ENCODE results near the gene AHNAK.

Gene AHNAK

GRCh38 chr11:62468577-62468976, 78.0 kb downstream of the AHNAK start:
- H3K4me3 ChIP-seq (ENCODE audit: extremely low read depth, insufficient read depth, low read length, poor library complexity, severe bottlenecking) = no peak overlapping the region
- H3K27ac ChIP-seq (ENCODE audit: low read depth, low read length, severe bottlenecking) = no peak overlapping the region
- H3K36me3 ChIP-seq (ENCODE audit: control insufficient read depth, insufficient read depth, low read length) = no peaks in the 10 kb centered on the region
- H3K9me3 ChIP-seq (ENCODE audit: control insufficient read depth, low read length) = no peaks in the 10 kb centered on the region
- 93 to 100% methylated on average over 1 to 2 of the region's 2 CpGs for WGBS, 2 experiments (ENCODE audit: insufficient coverage in 2 of 2)
- H3K4me1 ChIP-seq (ENCODE audit: control insufficient read depth, insufficient read depth, low read length, poor library complexity, severe bottlenecking) = peaks cover 11% of the 10 kb centered on the region

GRCh38 chr11:62466444-62466843, 80.2 kb downstream of the AHNAK start:
- H3K4me3 ChIP-seq (ENCODE audit: extremely low read depth, insufficient read depth, low read length, poor library complexity, severe bottlenecking) = no peak overlapping the region
- H3K4me1 ChIP-seq (ENCODE audit: control insufficient read depth, insufficient read depth, low read length, poor library complexity, severe bottlenecking) = peaks cover 5% of the 10 kb centered on the region
- no peak overlapping the region for H3K27ac ChIP-seq (ENCODE audit: low read depth, low read length, severe bottlenecking)
- no peaks in the 10 kb centered on the region for H3K36me3 ChIP-seq (ENCODE audit: control insufficient read depth, insufficient read depth, low read length)
- H3K9me3 ChIP-seq (ENCODE audit: control insufficient read depth, low read length) = no peaks in the 10 kb centered on the region
- 100% methylated on average over 1 of the region's 2 CpGs; no CpG with 5 or more reads in 1 of the 2 experiments for WGBS, 2 experiments (ENCODE audit: insufficient coverage in 2 of 2)

GRCh38 chr11:62464655-62465054, 82.0 kb downstream of the AHNAK start:
- Histone ChIP-seq H3K36me3 (ENCODE audit: control insufficient read depth, insufficient read depth, low read length) (no peaks in the 10 kb centered on the region), H3K27ac (ENCODE audit: low read depth, low read length, severe bottlenecking) (no peak overlapping the region), H3K9me3 (ENCODE audit: control insufficient read depth, low read length) (no peaks in the 10 kb centered on the region), H3K4me1 (ENCODE audit: control insufficient read depth, insufficient read depth, low read length, poor library complexity, severe bottlenecking) (peaks cover 5% of the 10 kb centered on the region), H3K4me3 (ENCODE audit: extremely low read depth, insufficient read depth, low read length, poor library complexity, severe bottlenecking) (no peak overlapping the region)
- WGBS, 2 experiments (ENCODE audit: insufficient coverage in 2 of 2) = 91 to 96% methylated on average over 7 of the region's 7 CpGs

- no peak overlapping the region for H3K4me3 ChIP-seq (ENCODE audit: extremely low read depth, insufficient read depth, low read length, poor library complexity, severe bottlenecking)
- H3K9me3 ChIP-seq (ENCODE audit: control insufficient read depth, low read length) = no peaks in the 10 kb centered on the region
- no peak overlapping the region for H3K27ac ChIP-seq (ENCODE audit: low read depth, low read length, severe bottlenecking)
- H3K36me3 ChIP-seq (ENCODE audit: control insufficient read depth, insufficient read depth, low read length) = no peaks in the 10 kb centered on the region
- peaks cover 5% of the 10 kb centered on the region for H3K4me1 ChIP-seq (ENCODE audit: control insufficient read depth, insufficient read depth, low read length, poor library complexity, severe bottlenecking)
- 92 to 95% methylated on average over 4 to 6 of the region's 6 CpGs for WGBS, 2 experiments (ENCODE audit: insufficient coverage in 2 of 2)
Observed at GRCh38 chr11:62463121-62463542, 83.5 kb downstream of the AHNAK start.

GRCh38 chr11:62462508-62462892, 84.1 kb downstream of the AHNAK start:
- no peaks in the 10 kb centered on the region for H3K36me3 ChIP-seq (ENCODE audit: control insufficient read depth, insufficient read depth, low read length)
- 95 to 100% methylated on average over 4 to 6 of the region's 9 CpGs for WGBS, 2 experiments (ENCODE audit: insufficient coverage in 2 of 2)
- no peak overlapping the region for H3K4me3 ChIP-seq (ENCODE audit: extremely low read depth, insufficient read depth, low read length, poor library complexity, severe bottlenecking)
- H3K27ac ChIP-seq (ENCODE audit: low read depth, low read length, severe bottlenecking) = no peak overlapping the region
- no peaks in the 10 kb centered on the region for H3K9me3 ChIP-seq (ENCODE audit: control insufficient read depth, low read length)
- H3K4me1 ChIP-seq (ENCODE audit: control insufficient read depth, insufficient read depth, low read length, poor library complexity, severe bottlenecking) = peaks cover 5% of the 10 kb centered on the region

- Histone ChIP-seq H3K36me3 (ENCODE audit: control insufficient read depth, insufficient read depth, low read length) (no peaks in the 10 kb centered on the region), H3K27ac (ENCODE audit: low read depth, low read length, severe bottlenecking) (no peak overlapping the region), H3K4me3 (ENCODE audit: extremely low read depth, insufficient read depth, low read length, poor library complexity, severe bottlenecking) (no peak overlapping the region), H3K4me1 (ENCODE audit: control insufficient read depth, insufficient read depth, low read length, poor library complexity, severe bottlenecking) (peaks cover 5% of the 10 kb centered on the region), H3K9me3 (ENCODE audit: control insufficient read depth, low read length) (no peaks in the 10 kb centered on the region)
- WGBS, 2 experiments (ENCODE audit: insufficient coverage in 2 of 2) = 79 to 82% methylated on average over 6 to 8 of the region's 15 CpGs
Observed at GRCh38 chr11:62461740-62462507, 84.7 kb downstream of the AHNAK start.

- H3K9me3 ChIP-seq (ENCODE audit: control insufficient read depth, low read length) = no peaks in the 10 kb centered on the region
- no peak overlapping the region for H3K27ac ChIP-seq (ENCODE audit: low read depth, low read length, severe bottlenecking)
- H3K4me1 ChIP-seq (ENCODE audit: control insufficient read depth, insufficient read depth, low read length, poor library complexity, severe bottlenecking) = peaks cover 5% of the 10 kb centered on the region
- no peak overlapping the region for H3K4me3 ChIP-seq (ENCODE audit: extremely low read depth, insufficient read depth, low read length, poor library complexity, severe bottlenecking)
- 83% methylated on average over 1 of the region's 1 CpG; no CpG with 5 or more reads in 1 of the 2 experiments for WGBS, 2 experiments (ENCODE audit: insufficient coverage in 2 of 2)
- no peaks in the 10 kb centered on the region for H3K36me3 ChIP-seq (ENCODE audit: control insufficient read depth, insufficient read depth, low read length)
Observed at GRCh38 chr11:62459080-62459479, 87.5 kb downstream of the AHNAK start.

GRCh38 chr11:62458212-62459002, 88.2 kb downstream of the AHNAK start:
- 100% methylated on average over 2 of the region's 4 CpGs; no CpG with 5 or more reads in 1 of the 2 experiments for WGBS, 2 experiments (ENCODE audit: insufficient coverage in 2 of 2)
- peaks cover 5% of the 10 kb centered on the region for H3K4me1 ChIP-seq (ENCODE audit: control insufficient read depth, insufficient read depth, low read length, poor library complexity, severe bottlenecking)
- H3K27ac ChIP-seq (ENCODE audit: low read depth, low read length, severe bottlenecking) = peak overlapping the region; percentile 41
- no peaks in the 10 kb centered on the region for H3K36me3 ChIP-seq (ENCODE audit: control insufficient read depth, insufficient read depth, low read length)
- no peak overlapping the region for H3K4me3 ChIP-seq (ENCODE audit: extremely low read depth, insufficient read depth, low read length, poor library complexity, severe bottlenecking)
- H3K9me3 ChIP-seq (ENCODE audit: control insufficient read depth, low read length) = no peaks in the 10 kb centered on the region

GRCh38 chr11:62457478-62457877, 89.1 kb downstream of the AHNAK start:
- no peaks in the 10 kb centered on the region for H3K36me3 ChIP-seq (ENCODE audit: control insufficient read depth, insufficient read depth, low read length)
- 100% methylated on average over 1 of the region's 4 CpGs for WGBS, 2 experiments (ENCODE audit: insufficient coverage in 2 of 2)
- no peak overlapping the region for H3K27ac ChIP-seq (ENCODE audit: low read depth, low read length, severe bottlenecking)
- peaks cover 3% of the 10 kb centered on the region for H3K4me1 ChIP-seq (ENCODE audit: control insufficient read depth, insufficient read depth, low read length, poor library complexity, severe bottlenecking)
- H3K9me3 ChIP-seq (ENCODE audit: control insufficient read depth, low read length) = no peaks in the 10 kb centered on the region
- H3K4me3 ChIP-seq (ENCODE audit: extremely low read depth, insufficient read depth, low read length, poor library complexity, severe bottlenecking) = no peak overlapping the region

GRCh38 chr11:62456630-62457029, 90.0 kb downstream of the AHNAK start:
- H3K27ac ChIP-seq (ENCODE audit: low read depth, low read length, severe bottlenecking) = no peak overlapping the region
- H3K4me1 ChIP-seq (ENCODE audit: control insufficient read depth, insufficient read depth, low read length, poor library complexity, severe bottlenecking) = peaks cover 2% of the 10 kb centered on the region
- H3K9me3 ChIP-seq (ENCODE audit: control insufficient read depth, low read length) = no peaks in the 10 kb centered on the region
- WGBS, 2 experiments (ENCODE audit: insufficient coverage in 2 of 2) = 88 to 92% methylated on average over 3 of the region's 4 CpGs
- no peak overlapping the region for H3K4me3 ChIP-seq (ENCODE audit: extremely low read depth, insufficient read depth, low read length, poor library complexity, severe bottlenecking)
- no peaks in the 10 kb centered on the region for H3K36me3 ChIP-seq (ENCODE audit: control insufficient read depth, insufficient read depth, low read length)
